ENCODE results near the gene ITGAV. TPM values are rescaled to one million over a fixed set of nuclear protein-coding genes. Genes with fewer than 3 reads are reported as not detected.

ITGAV gene
- total RNA-seq, 1 donor from 2014 or later = 67.0 TPM

Other genes starting within 250 kb of the ITGAV start
- gene ZC3H15, start 103.8 kb upstream of the ITGAV start, total RNA-seq = 42.9 TPM
- 4.9 TPM for gene FAM171B, start 104.0 kb downstream of the ITGAV start, total RNA-seq